Smooth muscle cell (in vitro differentiated cells): ENCODE results near the gene CDYL. TPM values are rescaled to one million over a fixed set of nuclear protein-coding genes. Genes with fewer than 3 reads are reported as not detected.

Experiments used
- DNase-seq: peaks from one replicate; lab custom pipeline; 2025; ENCODE audit not compliant: unreplicated experiment; lab: John Stamatoyannopoulos, UW
- H2AFZ ChIP-seq: fragments of 200-600 bp; sonication (generic); 2 replicates; pipeline ENCODE4 v1.6.0; 2016; ENCODE audit warnings: antibody characterized with exemption, low read depth, mild to moderate bottlenecking
- H3F3A ChIP-seq: fragments of 200-600 bp; sonication (generic); 2 replicates; pipeline ENCODE4 v1.6.0; 2017; ENCODE audit warnings: antibody characterized with exemption, low read depth
- H3K27ac ChIP-seq: fragments of 200-600 bp; sonication (generic); 2 replicates; pipeline ENCODE4 v1.5.1; 2016; ENCODE audit warnings: low read depth, mild to moderate bottlenecking
- H3K27me3 ChIP-seq: fragments of 200-600 bp; sonication (generic); 2 replicates; pipeline ENCODE4 v1.6.1; 2016; ENCODE audit warnings: low read depth, mild to moderate bottlenecking
- H3K36me3 ChIP-seq: fragments of 200-600 bp; sonication (generic); 2 replicates; pipeline ENCODE4 v1.5.1; 2016; ENCODE audit warnings: low read depth
- H3K4me1 ChIP-seq: fragments of 200-600 bp; sonication (generic); 2 replicates; pipeline ENCODE4 v1.5.1; 2016; ENCODE audit warnings: low read depth
- H3K4me2 ChIP-seq: fragments of 200-600 bp; sonication (generic); 2 replicates; pipeline ENCODE4 v1.6.0; 2016; ENCODE audit warnings: mild to moderate bottlenecking
- H3K4me3 ChIP-seq: fragments of 200-600 bp; sonication (generic); 2 replicates; pipeline ENCODE4 v1.5.1; 2016; ENCODE audit warnings: mild to moderate bottlenecking
- H3K79me2 ChIP-seq: fragments of 200-600 bp; sonication (generic); 2 replicates; pipeline ENCODE4 v1.6.0; 2016; ENCODE audit warnings: low read depth, mild to moderate bottlenecking
- H3K9ac ChIP-seq: fragments of 200-600 bp; sonication (generic); 2 replicates; pipeline ENCODE4 v1.6.0; 2016; ENCODE audit warnings: low read depth
- H3K9me3 ChIP-seq: fragments of 200-600 bp; sonication (generic); replicated peaks from 2 replicates; pipeline ENCODE4 v1.5.1; 2016; ENCODE audit warnings: low read depth
- H4K20me1 ChIP-seq: fragments of 200-600 bp; sonication (generic); 2 replicates; pipeline ENCODE4 v1.6.0; 2016; ENCODE audit warnings: low read depth
- WGBS: methylation state at CpG from one replicate; pipeline ENCODE4 v1.1.7; 2016; ENCODE audit warnings: low lambda C conversion rate; 5-methylcytosine and 5-hydroxymethylcytosine counted together
- polyA plus RNA-seq: library from polyadenylated mRNA; unstranded; fragments of >200 nt; fragmentation: Nextera tagmentation; extraction: Ambion mirVana; gene quantifications from 2 replicates; pipeline ENCODE4 v1.2.1, GENCODE V29; 2016
- total RNA-seq: library from RNA; depleted of rRNA; stranded (reverse); fragments of >200 nt; gene quantifications from 2 replicates; pipeline ENCODE4 v1.2.3, GENCODE V29; 2014
- TF ChIP-seq, protein P1 (sequence below): fragments of 200-600 bp; sonication (generic); IDR thresholded peaks from 2 replicates; pipeline ENCODE4 v1.5.1; 2017; ENCODE audit warnings: borderline replicate concordance, mild to moderate bottlenecking, antibody characterized with exemption; ENCODE audit not compliant: insufficient read depth, poor library complexity, severe bottlenecking

CDYL gene
- total and polyA plus RNA-seq, 2 experiments from 2014 or later: 28.7 to 34.5 TPM

DNA sequence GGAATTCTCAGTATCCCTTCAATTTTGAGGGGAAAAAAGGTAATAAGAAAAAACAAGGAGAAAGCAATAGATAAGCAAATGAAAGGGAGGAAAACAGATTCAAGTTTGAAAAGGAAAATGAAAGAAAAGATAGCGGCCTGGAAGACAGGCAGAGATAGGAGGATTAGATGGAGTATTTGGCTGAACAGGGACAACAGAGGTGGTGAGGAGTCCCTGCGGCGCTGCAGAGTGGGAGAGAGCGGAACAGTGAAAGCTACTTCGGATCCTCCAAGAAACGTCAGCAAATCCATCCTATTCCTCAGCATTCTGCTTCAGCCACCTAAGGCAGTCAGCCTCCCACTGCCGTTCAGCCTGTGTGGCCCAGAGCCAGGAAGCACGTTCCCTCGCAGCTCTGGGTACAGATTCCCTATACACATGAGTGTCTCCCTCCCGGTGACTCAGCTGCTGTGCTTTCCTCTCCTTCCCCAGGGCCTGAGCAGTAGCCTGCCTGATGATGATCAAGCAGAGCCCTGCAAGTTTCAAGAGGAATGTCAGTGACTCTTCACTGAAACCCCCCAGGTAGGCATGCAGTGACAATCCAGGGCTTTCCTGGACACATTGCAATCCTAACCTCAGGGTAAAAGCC lies 43.4 kb upstream of the CDYL start:
- peak; percentile 34 for DNase-seq
- TF ChIP-seq, protein P1, sequence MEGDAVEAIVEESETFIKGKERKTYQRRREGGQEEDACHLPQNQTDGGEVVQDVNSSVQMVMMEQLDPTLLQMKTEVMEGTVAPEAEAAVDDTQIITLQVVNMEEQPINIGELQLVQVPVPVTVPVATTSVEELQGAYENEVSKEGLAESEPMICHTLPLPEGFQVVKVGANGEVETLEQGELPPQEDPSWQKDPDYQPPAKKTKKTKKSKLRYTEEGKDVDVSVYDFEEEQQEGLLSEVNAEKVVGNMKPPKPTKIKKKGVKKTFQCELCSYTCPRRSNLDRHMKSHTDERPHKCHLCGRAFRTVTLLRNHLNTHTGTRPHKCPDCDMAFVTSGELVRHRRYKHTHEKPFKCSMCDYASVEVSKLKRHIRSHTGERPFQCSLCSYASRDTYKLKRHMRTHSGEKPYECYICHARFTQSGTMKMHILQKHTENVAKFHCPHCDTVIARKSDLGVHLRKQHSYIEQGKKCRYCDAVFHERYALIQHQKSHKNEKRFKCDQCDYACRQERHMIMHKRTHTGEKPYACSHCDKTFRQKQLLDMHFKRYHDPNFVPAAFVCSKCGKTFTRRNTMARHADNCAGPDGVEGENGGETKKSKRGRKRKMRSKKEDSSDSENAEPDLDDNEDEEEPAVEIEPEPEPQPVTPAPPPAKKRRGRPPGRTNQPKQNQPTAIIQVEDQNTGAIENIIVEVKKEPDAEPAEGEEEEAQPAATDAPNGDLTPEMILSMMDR: no peak
- H3K27me3 ChIP-seq: no peaks in the 10 kb centered on the region
- no peaks in the 10 kb centered on the region for H3K9me3 ChIP-seq
- peaks cover 13% of the 10 kb centered on the region for H3F3A ChIP-seq
- WGBS: 6% methylated on average over 10 of the region's 10 CpGs
- H3K36me3 ChIP-seq: no peaks in the 10 kb centered on the region
- H4K20me1 ChIP-seq: no peaks in the 10 kb centered on the region
- H3K9ac ChIP-seq: peak overlapping the region; percentile 90
- peak overlapping the region; percentile 32 for H3K4me3 ChIP-seq
- no peaks in the 10 kb centered on the region for H3K79me2 ChIP-seq
- peak overlapping the region; percentile 78 for H3K4me2 ChIP-seq
- H3K27ac ChIP-seq: peak overlapping the region; percentile 100
- peaks cover 20% of the 10 kb centered on the region for H3K4me1 ChIP-seq
- H2AFZ ChIP-seq: peak overlapping the region; percentile 14

DNA sequence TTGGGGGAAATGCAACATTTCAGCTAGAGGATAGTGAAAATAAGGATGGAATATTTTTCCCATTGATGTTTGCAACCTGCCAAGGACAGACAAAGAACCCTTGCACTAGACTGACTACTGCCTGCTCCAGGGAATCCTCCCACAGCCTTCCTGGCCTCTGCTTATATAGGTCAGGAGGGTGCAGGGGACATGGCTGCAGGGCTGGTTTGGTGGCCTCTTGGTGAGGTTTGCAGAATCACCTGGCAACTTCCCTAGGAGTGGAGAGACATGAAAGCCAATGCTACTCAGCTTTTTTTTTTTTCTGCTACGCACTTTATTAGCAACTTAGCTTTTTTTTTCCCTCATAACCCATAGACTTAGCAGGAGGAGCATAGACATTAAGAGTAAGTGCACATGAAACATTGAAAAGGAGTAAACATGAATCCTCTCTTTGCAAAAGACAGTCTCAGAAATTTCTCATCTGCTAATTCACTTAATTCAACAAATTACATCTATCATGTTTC lies 39.8 kb upstream of the CDYL start:
- Histone ChIP-seq H3K9me3 (no peaks in the 10 kb centered on the region), H3K4me2 (no peak overlapping the region), H2AFZ (no peak overlapping the region), H3K9ac (no peak overlapping the region), H4K20me1 (no peaks in the 10 kb centered on the region), H3K27me3 (no peaks in the 10 kb centered on the region), H3F3A (peaks cover 6% of the 10 kb centered on the region), H3K27ac (no peak overlapping the region), H3K4me3 (no peak overlapping the region), H3K36me3 (no peaks in the 10 kb centered on the region), H3K4me1 (peaks cover 15% of the 10 kb centered on the region), H3K79me2 (no peaks in the 10 kb centered on the region)
- TF ChIP-seq, protein P1: no peak
- 90% methylated on average over 1 of the region's 1 CpG for WGBS
- no peak for DNase-seq

DNA sequence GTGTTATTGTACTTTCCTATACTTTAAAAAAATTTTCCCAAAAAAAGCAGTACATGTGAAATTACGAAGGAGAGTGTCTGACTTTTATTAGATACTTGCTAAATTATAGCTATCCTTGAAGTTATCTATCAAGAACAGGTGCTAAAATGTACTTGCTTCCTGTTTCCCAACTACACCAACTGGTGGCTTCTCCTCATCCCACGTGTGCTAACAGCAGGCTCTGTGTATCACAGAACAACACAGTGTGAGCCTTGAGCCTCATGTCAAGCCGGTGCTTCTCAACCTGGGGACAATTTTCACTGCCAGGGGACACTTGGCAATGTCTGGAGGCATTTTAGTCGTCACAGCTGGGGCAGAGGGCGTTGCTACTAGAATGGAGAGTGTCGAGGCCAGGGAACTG lies 36.2 kb upstream of the CDYL start:
- WGBS: 88% methylated on average over 6 of the region's 6 CpGs
- Histone ChIP-seq H3K27ac (no peak overlapping the region), H3K79me2 (no peaks in the 10 kb centered on the region), H3K9me3 (no peaks in the 10 kb centered on the region), H3K27me3 (no peaks in the 10 kb centered on the region), H3F3A (peaks cover 3% of the 10 kb centered on the region), H3K36me3 (no peaks in the 10 kb centered on the region), H3K4me1 (no peaks in the 10 kb centered on the region), H3K9ac (no peak overlapping the region), H3K4me3 (no peak overlapping the region), H4K20me1 (no peaks in the 10 kb centered on the region), H3K4me2 (no peak overlapping the region), H2AFZ (no peak overlapping the region)
- DNase-seq: no peak
- TF ChIP-seq, protein P1: no peak

DNA sequence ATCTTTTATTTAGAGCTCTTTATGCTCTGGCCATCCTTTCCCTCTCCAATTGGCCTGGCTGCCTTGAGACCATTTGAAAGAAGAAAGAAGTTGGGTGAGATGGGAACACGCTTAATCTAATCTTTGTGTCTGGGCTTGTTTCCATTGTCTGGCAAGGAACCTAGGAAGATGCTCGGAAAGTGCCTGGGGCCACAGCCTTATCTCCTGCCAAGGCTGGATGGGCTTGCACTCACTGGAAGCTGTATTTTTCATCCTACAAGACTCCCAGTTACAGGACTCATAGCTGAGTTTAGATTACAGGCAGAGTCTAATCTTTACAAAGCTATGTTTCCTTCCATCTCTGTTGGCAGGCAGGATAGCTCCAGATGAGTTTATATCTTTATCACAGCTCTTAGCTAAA lies 33.1 kb upstream of the CDYL start:
- H3K4me1 ChIP-seq: no peaks in the 10 kb centered on the region
- 21% methylated on average over 2 of the region's 2 CpGs for WGBS
- no peaks in the 10 kb centered on the region for H3K79me2 ChIP-seq

More for the DNA sequence above, 33.1 kb upstream of the CDYL start:
- DNase-seq: no peak
- H3K9ac ChIP-seq: no peak overlapping the region
- no peaks in the 10 kb centered on the region for H3K27me3 ChIP-seq
- no peak overlapping the region for H3K27ac ChIP-seq
- TF ChIP-seq, protein P1: no peak
- no peak overlapping the region for H3K4me3 ChIP-seq
- no peak overlapping the region for H2AFZ ChIP-seq
- H3K9me3 ChIP-seq: no peaks in the 10 kb centered on the region
- no peak overlapping the region for H3K4me2 ChIP-seq
- no peaks in the 10 kb centered on the region for H4K20me1 ChIP-seq
- no peaks in the 10 kb centered on the region for H3K36me3 ChIP-seq
- peaks cover 3% of the 10 kb centered on the region for H3F3A ChIP-seq
